ENCODE results near the gene SPRR2D. TPM values are rescaled to one million over a fixed set of nuclear protein-coding genes. Genes with fewer than 3 reads are reported as not detected.

SPRR2D gene
- not detected in 2 replicates for total RNA-seq (2021; fragmentation: NEBNext Ultra II Directional; extraction: Animal tissue kit (Norgen Biotek cat#: 25700))
- not detected in 2 replicates for polyA plus RNA-seq (2011; rRNA removed)
- not detected for polyA plus RNA-seq (2011; cell fraction: cytosol; rRNA removed)
- not detected for polyA plus RNA-seq (2011; cell fraction: nucleus; rRNA removed)
- polyA plus RNA-seq (2012, experiment 1 of 2), result not detected in 4 replicates
- not detected for polyA plus RNA-seq (2012, experiment 2 of 2)
- not detected for polyA plus RNA-seq (2013, experiment 1 of 2)
- polyA plus RNA-seq (2013, experiment 2 of 2), result not detected
- not detected in 2 replicates for polyA minus RNA-seq (2011; rRNA and poly(A)+ RNA removed)
- polyA minus RNA-seq (2011; cell fraction: cytosol; rRNA and poly(A)+ RNA removed), result not detected
- not detected for polyA minus RNA-seq (2011; cell fraction: nucleus; rRNA and poly(A)+ RNA removed)
- long read RNA-seq, experiment 1, result 0 reads
- long read RNA-seq, experiment 2, result 0 reads

- no peak within 1 kb of the TSS for H3K4me2 ChIP-seq (ENCODE audit: insufficient read depth in 1 of 2, low read depth in 2 of 2, low read length in 2 of 2)
- FAIRE-seq (no peak), DNase-seq (ENCODE audit: low read depth in 1 of 2, low spot score in 2 of 2) (no peak)
- ChIA-PET POLR2A (ENCODE audit: partially characterized antibody) (no interaction called here), CTCF (ENCODE audit: partially characterized antibody) (interaction anchor here (0.6 to 1.4 kb wide), 3 partner anchors 78 to 1308 kb away, joined by 3 read pairs; no protein-coding TSS in a partner anchor)
- H2BK120ac ChIP-seq (replicated peaks; ENCODE audit: low read depth, low read length), result no peak within 1 kb of the TSS
- no peak within 1 kb of the TSS for H3K27ac ChIP-seq (ENCODE audit: low read depth, low read length)
- no peaks in the 10 kb centered on the region for H3K9me3 ChIP-seq (ENCODE audit: insufficient read depth in 2 of 2, low read depth in 1 of 2, low read length in 1 of 2)
- no peak within 1 kb of the TSS for H3K9ac ChIP-seq (replicated peaks in 1 of 4; ENCODE audit: extremely low read depth in 1 of 4, low read depth in 3 of 4, low read length in 3 of 4)
- no peaks in the 10 kb centered on the region for H3K79me2 ChIP-seq (ENCODE audit: control insufficient read depth in 1 of 2, insufficient read depth in 2 of 2, low read length in 2 of 2)
- no peaks in the 10 kb centered on the region for H3K23me2 ChIP-seq (ENCODE audit: low read depth, low read length)
- H4K20me1 ChIP-seq (replicated peaks in 1 of 2; ENCODE audit: control insufficient read depth in 1 of 2, insufficient read depth in 2 of 2, low read length in 2 of 2), result no peaks in the 10 kb centered on the region
- no peak within 1 kb of the TSS for H2BK12ac ChIP-seq (ENCODE audit: low read depth, low read length)
- no peak within 1 kb of the TSS for H2BK20ac ChIP-seq (ENCODE audit: low read length)
- no peaks in the 10 kb centered on the region for H3K79me1 ChIP-seq (ENCODE audit: low read depth, low read length)
- 71% methylated on average over 4 of the region's 4 CpGs; no CpG with 5 or more reads in 1 of the 2 experiments for WGBS, 2 experiments (ENCODE audit: extremely low coverage in 1 of 2, insufficient coverage in 1 of 2, insufficient read length in 1 of 2, insufficient replicate concordance in 2 of 2, low coverage in 1 of 2, low lambda C conversion rate in 2 of 2, missing lambda C conversion rate in 1 of 2)
- H2AK5ac ChIP-seq (ENCODE audit: low read depth, low read length), result no peak within 1 kb of the TSS
- H3K56ac ChIP-seq (replicated peaks; ENCODE audit: insufficient read length, low read depth, low read length), result no peak within 1 kb of the TSS
- no peak within 1 kb of the TSS for H3K4ac ChIP-seq (replicated peaks; ENCODE audit: insufficient read length, low read depth, low read length)
- H3K18ac ChIP-seq (ENCODE audit: extremely low read depth, low read length), result no peak within 1 kb of the TSS
- H3K23ac ChIP-seq (ENCODE audit: insufficient read length), result no peak within 1 kb of the TSS
- no peak within 1 kb of the TSS for H2AFZ ChIP-seq (ENCODE audit: low read length)
- no peaks in the 10 kb centered on the region for H3K36me3 ChIP-seq (ENCODE audit: control insufficient read depth in 2 of 4, insufficient read depth in 4 of 4, low read length in 3 of 4)
- no peak within 1 kb of the TSS for H3K4me3 ChIP-seq (ENCODE audit: extremely low read depth in 1 of 4, insufficient read depth in 2 of 4, low read depth in 3 of 4, low read length in 4 of 4)
- H2BK5ac ChIP-seq (ENCODE audit: low read depth, low read length), result no peak within 1 kb of the TSS
- no peak within 1 kb of the TSS for H3K14ac ChIP-seq (ENCODE audit: insufficient read length)
- no peak within 1 kb of the TSS for H4K5ac ChIP-seq (ENCODE audit: insufficient read length, low read depth, low read length)
- no peak within 1 kb of the TSS for H4K91ac ChIP-seq (replicated peaks; ENCODE audit: insufficient read length, low read length)
- H3K4me1 ChIP-seq (replicated peaks in 1 of 4; ENCODE audit: control insufficient read depth in 3 of 4, insufficient read depth in 4 of 4, low read length in 3 of 4), result no peaks in the 10 kb centered on the region
- H3K27me3 ChIP-seq (replicated peaks in 1 of 4; ENCODE audit: control insufficient read depth in 3 of 4, extremely low read depth in 1 of 4, insufficient read depth in 3 of 4, low read length in 3 of 4), result no peaks in the 10 kb centered on the region
- no peak within 1 kb of the TSS for H4K8ac ChIP-seq (ENCODE audit: extremely low read depth, insufficient read depth, low read length)
- H2BK15ac ChIP-seq (ENCODE audit: low read length), result no peak within 1 kb of the TSS
- TF ChIP-seq KDM1A (IDR thresholded peaks at IDR 0.05; ENCODE audit: borderline replicate concordance, low read length) (no peak), USF2 (IDR thresholded peaks at IDR 0.05; ENCODE audit: low read length) (no peak), JUN (IDR thresholded peaks at IDR 0.05; ENCODE audit: low read depth, low read length) (no peak), KDM4A (IDR thresholded peaks at IDR 0.05; ENCODE audit: low read depth, low read length, severe bottlenecking) (no peak), RAD21 (IDR thresholded peaks at IDR 0.05 in 1 of 2, conservative IDR thresholded peaks at IDR 0.05 in 1 of 2; ENCODE audit: low read depth in 2 of 2, low read length in 2 of 2) (no peak), NANOG (IDR thresholded peaks at IDR 0.05; ENCODE audit: insufficient read depth, low read depth, low read length, poor library complexity, severe bottlenecking) (no peak), RBBP5 (IDR thresholded peaks at IDR 0.05; ENCODE audit: borderline replicate concordance, low read depth, low read length) (no peak), HDAC2 (IDR thresholded peaks at IDR 0.05; ENCODE audit: borderline replicate concordance in 1 of 2, low read depth in 2 of 2, low read length in 2 of 2) (no peak)
Measured at GRCh38 chr1:153040950-153041631, at the start of gene SPRR2D. SPRR2D (minus strand) TSS chr1:153041120; CDS start chr1:153040346, 774 bp downstream.
